ENCODE results near the gene ELOVL4. TPM values are rescaled to one million over a fixed set of nuclear protein-coding genes. Genes with fewer than 3 reads are reported as not detected.

Gene ELOVL4
- polyA plus RNA-seq, 1 donor from 2014 or later = 47.9 TPM

DNA sequence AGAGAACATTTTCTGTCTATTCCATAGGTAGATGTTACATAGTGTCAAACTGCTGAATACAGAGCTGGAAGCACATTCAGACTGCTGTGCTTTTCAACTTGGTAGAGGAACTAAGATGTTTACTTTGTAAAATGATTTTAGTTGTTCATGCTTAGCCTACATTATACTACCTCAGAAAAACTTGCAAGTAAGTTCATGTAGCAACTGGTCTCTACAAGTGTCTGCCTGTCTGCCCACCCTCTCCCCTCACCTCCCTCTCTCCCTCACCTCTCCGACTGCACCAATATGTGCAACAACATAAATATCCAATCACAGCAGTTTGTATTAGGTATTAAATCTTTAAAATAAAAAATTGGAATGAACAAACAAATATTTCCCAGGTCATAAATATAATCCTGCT lies 25.3 kb downstream of the ELOVL4 start:
- TF ChIP-seq MXI1 (conservative IDR thresholded peaks at IDR 0.05; ENCODE audit: poor library complexity, severe bottlenecking) = no peak
- TF ChIP-seq POLR2AphosphoS5 (IDR thresholded peaks at IDR 0.05) = no peak
- no peak for TF ChIP-seq SMC3 (conservative IDR thresholded peaks at IDR 0.05; ENCODE audit: poor library complexity)
- TF ChIP-seq EP300 (conservative IDR thresholded peaks at IDR 0.05; ENCODE audit: poor library complexity, severe bottlenecking) = no peak
- no peak for TF ChIP-seq RAD21 (conservative IDR thresholded peaks at IDR 0.05)
- no peak for TF ChIP-seq TAF1 (IDR thresholded peaks at IDR 0.05; ENCODE audit: low read depth)
- no peak for TF ChIP-seq CTCF (IDR thresholded peaks at IDR 0.05; ENCODE audit: poor library complexity, severe bottlenecking)
- no peak for TF ChIP-seq REST (IDR thresholded peaks at IDR 0.05; ENCODE audit: borderline replicate concordance)
- TF ChIP-seq EZH2 (IDR thresholded peaks at IDR 0.05; ENCODE audit: borderline replicate concordance, insufficient read depth, low read length, poor library complexity, severe bottlenecking) = no peak
- no peak overlapping the region for H3K9ac ChIP-seq (ENCODE audit: low read length)
- no peaks in the 10 kb centered on the region for H3K27me3 ChIP-seq (ENCODE audit: insufficient read depth, low read depth, low read length)
- H3K9me3 ChIP-seq (ENCODE audit: low read length) = no peaks in the 10 kb centered on the region
- no peaks in the 10 kb centered on the region for H3K79me2 ChIP-seq (replicated peaks; ENCODE audit: insufficient read depth, low read length)
- H3K4me2 ChIP-seq (ENCODE audit: low read length) = no peak overlapping the region
- H4K20me1 ChIP-seq (ENCODE audit: insufficient read depth) = no peaks in the 10 kb centered on the region
- H3K27ac ChIP-seq (ENCODE audit: low read length) = no peak overlapping the region
- H3F3A ChIP-seq (ENCODE audit: insufficient read depth, low read length, poor library complexity, severe bottlenecking) = no peaks in the 10 kb centered on the region
- peaks cover 4% of the 10 kb centered on the region for H3K36me3 ChIP-seq (ENCODE audit: insufficient read depth, low read length)
- no peak overlapping the region for H2AFZ ChIP-seq (ENCODE audit: low read depth, low read length)
- no peaks in the 10 kb centered on the region for H3K9me2 ChIP-seq (ENCODE audit: insufficient read depth, low read length)
- H3K4me3 ChIP-seq (ENCODE audit: low read length) = no peak overlapping the region

GRCh38 chr6:79913369-79913768 lies 34.0 kb downstream of the ELOVL4 start:
- no peak for TF ChIP-seq EP300 (conservative IDR thresholded peaks at IDR 0.05; ENCODE audit: poor library complexity, severe bottlenecking)
- TF ChIP-seq RAD21 (conservative IDR thresholded peaks at IDR 0.05) = no peak
- TF ChIP-seq MXI1 (conservative IDR thresholded peaks at IDR 0.05; ENCODE audit: poor library complexity, severe bottlenecking) = no peak
- TF ChIP-seq SMC3 (conservative IDR thresholded peaks at IDR 0.05; ENCODE audit: poor library complexity) = no peak
- no peak for TF ChIP-seq CTCF (IDR thresholded peaks at IDR 0.05; ENCODE audit: poor library complexity, severe bottlenecking)
- no peak for TF ChIP-seq EZH2 (IDR thresholded peaks at IDR 0.05; ENCODE audit: borderline replicate concordance, insufficient read depth, low read length, poor library complexity, severe bottlenecking)
- TF ChIP-seq POLR2AphosphoS5 (IDR thresholded peaks at IDR 0.05) = no peak
- no peak for TF ChIP-seq TAF1 (IDR thresholded peaks at IDR 0.05; ENCODE audit: low read depth)
- TF ChIP-seq REST (IDR thresholded peaks at IDR 0.05; ENCODE audit: borderline replicate concordance) = no peak
- Histone ChIP-seq H3K27ac (ENCODE audit: low read length) (no peak overlapping the region), H4K20me1 (ENCODE audit: insufficient read depth) (no peaks in the 10 kb centered on the region)

More at GRCh38 chr6:79913369-79913768, 34.0 kb downstream of the ELOVL4 start:
- H3K9me2 ChIP-seq (ENCODE audit: insufficient read depth, low read length) = no peaks in the 10 kb centered on the region
- H3F3A ChIP-seq (ENCODE audit: insufficient read depth, low read length, poor library complexity, severe bottlenecking) = no peaks in the 10 kb centered on the region
- H3K36me3 ChIP-seq (ENCODE audit: insufficient read depth, low read length) = peaks cover 1% of the 10 kb centered on the region
- H3K9ac ChIP-seq (ENCODE audit: low read length) = no peak overlapping the region
- H2AFZ ChIP-seq (ENCODE audit: low read depth, low read length) = no peak overlapping the region
- H3K27me3 ChIP-seq (ENCODE audit: insufficient read depth, low read depth, low read length) = no peaks in the 10 kb centered on the region
- H3K79me2 ChIP-seq (replicated peaks; ENCODE audit: insufficient read depth, low read length) = no peaks in the 10 kb centered on the region
- H3K4me2 ChIP-seq (ENCODE audit: low read length) = no peak overlapping the region
- H3K9me3 ChIP-seq (ENCODE audit: low read length) = no peaks in the 10 kb centered on the region
- H3K4me3 ChIP-seq (ENCODE audit: low read length) = no peak overlapping the region
